Endothelial cell (in vitro differentiated cells): Measurements from ENCODE around the gene ACACA. TPM values are rescaled to one million over a fixed set of nuclear protein-coding genes. Genes with fewer than 3 reads are reported as not detected.
"Not testable (repeated sequence)": the region's sequence is repeated elsewhere in the genome, so short reads cannot be mapped to it uniquely, and the experiment has no call there.

Source experiments
- DNase-seq: peaks from one replicate; pipeline ENCODE4 v3.0.0; 2021; ENCODE audit warnings: low spot score
- H3K27ac Mint-ChIP-seq: one replicate; pipeline ENCODE4 v1.8.0; 2021; ENCODE audit warnings: mixed read lengths, inconsistent platforms; ENCODE audit not compliant: unreplicated experiment
- H3K27me3 Mint-ChIP-seq: one replicate; pipeline ENCODE4 v1.8.0; 2021; ENCODE audit warnings: mild to moderate bottlenecking, moderate library complexity, mixed read lengths, inconsistent platforms; ENCODE audit not compliant: unreplicated experiment
- H3K36me3 Mint-ChIP-seq: one replicate; pipeline ENCODE4 v1.8.0; 2021; ENCODE audit warnings: mild to moderate bottlenecking, low read depth, mixed read lengths, inconsistent platforms; ENCODE audit not compliant: unreplicated experiment
- H3K4me1 Mint-ChIP-seq: one replicate; pipeline ENCODE4 v1.8.0; 2021; ENCODE audit warnings: mild to moderate bottlenecking, mixed read lengths, inconsistent platforms; ENCODE audit not compliant: unreplicated experiment
- H3K4me3 Mint-ChIP-seq: one replicate; pipeline ENCODE4 v1.8.0; 2021; ENCODE audit warnings: mild to moderate bottlenecking, mixed read lengths, inconsistent platforms; ENCODE audit not compliant: unreplicated experiment
- H3K9me3 Mint-ChIP-seq: one replicate; pipeline ENCODE4 v1.8.0; 2021; ENCODE audit warnings: mixed read lengths, inconsistent platforms; ENCODE audit not compliant: unreplicated experiment
- CTCF ChIP-seq: fragments of 200-600 bp; sonication (generic); IDR thresholded peaks from one replicate; pipeline ENCODE4 v1.5.0; 2021; ENCODE audit warnings: antibody characterized with exemption; ENCODE audit not compliant: unreplicated experiment
- total RNA-seq: library from RNA; stranded (reverse); fragmentation: NEBNext Ultra II Directional; extraction: Animal tissue kit (Norgen Biotek cat#: 25700); gene quantifications from one replicate; pipeline ENCODE4 v1.2.1, GENCODE V29; 2021; ENCODE audit not compliant: unreplicated experiment

ACACA gene
- total RNA-seq, 1 donor from 2014 or later: 91.5 TPM

DNA sequence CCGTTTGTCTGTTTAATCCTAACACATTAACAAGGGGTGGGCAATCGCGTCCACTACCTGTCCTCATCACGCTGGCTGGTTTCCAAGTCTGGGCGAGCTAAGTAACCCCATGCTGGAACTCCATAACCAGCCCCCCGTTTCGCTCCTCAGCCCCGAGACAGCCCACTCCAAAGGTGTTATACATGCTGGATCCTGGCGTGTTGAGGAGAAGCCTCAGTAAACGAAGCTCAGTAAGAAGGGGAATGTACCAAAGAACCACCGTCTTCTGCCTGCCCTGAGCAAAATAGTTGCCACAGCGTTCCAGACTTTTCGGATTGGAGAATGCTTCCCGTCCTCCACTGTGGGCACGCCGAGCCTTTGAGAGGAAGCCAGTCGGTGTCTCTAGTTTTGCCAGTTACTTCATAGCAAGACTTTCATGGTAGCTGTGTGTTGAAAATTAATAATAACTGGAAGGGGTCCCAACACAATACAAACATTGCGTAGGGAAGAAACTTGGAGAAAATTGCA is 46.9 kb downstream of the ACACA start:
- H3K4me3 Mint-ChIP-seq: peak overlapping the region; percentile 82
- H3K9me3 Mint-ChIP-seq: no peaks in the 10 kb centered on the region
- H3K27ac Mint-ChIP-seq: peak overlapping the region; percentile 82
- peaks cover 5% of the 10 kb centered on the region for H3K27me3 Mint-ChIP-seq
- TF ChIP-seq CTCF: no peak
- H3K4me1 Mint-ChIP-seq: peaks cover 23% of the 10 kb centered on the region
- DNase-seq: no peak
- H3K36me3 Mint-ChIP-seq: no peaks in the 10 kb centered on the region

DNA sequence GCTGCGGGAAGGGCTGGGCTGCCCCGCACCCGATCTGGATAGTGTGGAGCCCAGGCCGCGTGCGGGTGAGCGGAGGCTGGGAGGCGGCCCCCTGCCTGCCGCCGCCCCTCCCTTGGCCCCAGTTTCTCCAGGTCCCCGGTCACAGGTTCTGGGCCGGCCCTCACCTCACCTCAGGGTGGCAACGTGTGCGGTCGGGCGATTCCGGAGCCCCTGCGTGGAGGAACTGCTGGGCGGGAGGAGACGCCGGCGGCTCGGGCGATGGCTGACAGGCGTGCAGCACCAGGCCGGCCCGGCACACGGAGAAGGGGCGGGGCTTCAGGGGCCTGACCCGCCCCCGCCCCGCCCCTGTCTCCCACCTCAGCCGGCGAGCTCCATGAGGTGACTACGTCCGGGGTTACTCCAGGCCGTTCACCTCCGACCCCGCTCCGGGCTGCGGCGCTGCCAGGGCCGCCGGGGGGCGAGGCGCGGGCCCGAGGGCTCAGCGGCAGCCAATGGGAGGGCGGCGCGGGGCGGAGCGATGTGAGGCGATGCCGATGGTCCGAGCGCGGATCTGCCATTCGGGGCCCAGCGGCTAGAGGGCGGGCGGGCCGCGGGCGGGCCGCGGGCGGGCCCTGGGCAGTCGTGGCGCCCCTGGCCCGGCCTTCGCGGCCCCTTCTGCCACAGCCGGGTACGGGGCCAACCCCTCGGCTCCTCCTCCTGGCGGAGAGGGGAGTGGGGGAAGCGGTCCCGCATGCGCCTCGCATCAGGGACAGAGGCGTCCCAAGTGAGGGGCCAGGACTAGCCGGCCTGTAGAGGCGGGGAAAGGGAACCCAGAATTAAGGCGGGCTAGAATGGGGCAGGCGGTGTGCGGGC is 47.6 kb downstream of the ACACA start:
- Mint-ChIP-seq H3K4me1 (peaks cover 23% of the 10 kb centered on the region), H3K4me3 (peak overlapping the region; percentile 98), H3K27ac (no peak overlapping the region), H3K9me3 (no peaks in the 10 kb centered on the region), H3K36me3 (no peaks in the 10 kb centered on the region), H3K27me3 (peaks cover 5% of the 10 kb centered on the region)
- DNase-seq: peak; percentile 99
- TF ChIP-seq CTCF: peak; percentile 55

- H3K4me3 Mint-ChIP-seq: peak overlapping the region; percentile 98
- H3K9me3 Mint-ChIP-seq: no peaks in the 10 kb centered on the region
These were observed 48.4 kb downstream of the ACACA start for GRCh38 chr17:37358098-37358829.

GRCh38 chr17:37356796-37357569 is 49.7 kb downstream of the ACACA start:
- Mint-ChIP-seq H3K4me1 (peaks cover 23% of the 10 kb centered on the region), H3K27ac (peak overlapping the region; percentile 95)
- not testable (repeated sequence) for H3K36me3 Mint-ChIP-seq, DNase-seq, H3K4me3 Mint-ChIP-seq, H3K9me3 Mint-ChIP-seq, H3K27me3 Mint-ChIP-seq

More at GRCh38 chr17:37358098-37358829, 48.4 kb downstream of the ACACA start:
- DNase-seq: peak; percentile 65
- H3K27me3 Mint-ChIP-seq: peaks cover 5% of the 10 kb centered on the region
- TF ChIP-seq CTCF: no peak
- H3K36me3 Mint-ChIP-seq: no peaks in the 10 kb centered on the region
- H3K4me1 Mint-ChIP-seq: peaks cover 23% of the 10 kb centered on the region
- H3K27ac Mint-ChIP-seq: peak overlapping the region; percentile 95

GRCh38 chr17:37346863-37347402 is 59.7 kb downstream of the ACACA start:
- H3K4me1 Mint-ChIP-seq, DNase-seq, H3K36me3 Mint-ChIP-seq, H3K9me3 Mint-ChIP-seq, H3K27me3 Mint-ChIP-seq, H3K27ac Mint-ChIP-seq: not testable (repeated sequence)
- peak overlapping the region; percentile 63 for H3K4me3 Mint-ChIP-seq
